ENCODE measurements around the gene CPLANE1.

DNA sequence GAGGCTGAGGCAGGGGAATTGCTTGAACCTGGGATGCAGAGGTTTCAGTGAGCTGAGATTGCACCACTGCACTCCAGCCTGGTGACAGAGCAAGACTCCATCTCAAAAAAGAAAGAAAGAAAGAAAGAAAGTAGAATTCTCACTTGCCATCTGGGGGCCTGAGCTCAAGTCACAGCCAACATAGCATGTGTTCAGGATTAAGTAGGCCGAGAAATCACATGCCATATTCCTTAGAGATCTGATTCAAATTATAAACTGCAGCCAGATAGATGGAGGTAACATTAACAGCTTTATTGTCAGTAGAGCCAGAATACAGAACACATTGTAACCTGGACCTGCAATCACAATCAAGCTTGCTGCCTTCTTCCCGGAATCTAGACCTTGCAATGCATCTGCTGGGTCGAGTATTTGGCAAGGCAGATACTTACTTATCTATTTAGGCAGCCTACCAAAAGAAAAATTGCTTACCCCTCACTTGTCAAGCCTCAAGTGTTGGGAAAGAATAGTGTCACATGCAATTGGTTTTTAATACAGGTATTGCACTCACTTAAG lies 173.7 kb downstream of the CPLANE1 start:
- TF ChIP-seq, protein P1, sequence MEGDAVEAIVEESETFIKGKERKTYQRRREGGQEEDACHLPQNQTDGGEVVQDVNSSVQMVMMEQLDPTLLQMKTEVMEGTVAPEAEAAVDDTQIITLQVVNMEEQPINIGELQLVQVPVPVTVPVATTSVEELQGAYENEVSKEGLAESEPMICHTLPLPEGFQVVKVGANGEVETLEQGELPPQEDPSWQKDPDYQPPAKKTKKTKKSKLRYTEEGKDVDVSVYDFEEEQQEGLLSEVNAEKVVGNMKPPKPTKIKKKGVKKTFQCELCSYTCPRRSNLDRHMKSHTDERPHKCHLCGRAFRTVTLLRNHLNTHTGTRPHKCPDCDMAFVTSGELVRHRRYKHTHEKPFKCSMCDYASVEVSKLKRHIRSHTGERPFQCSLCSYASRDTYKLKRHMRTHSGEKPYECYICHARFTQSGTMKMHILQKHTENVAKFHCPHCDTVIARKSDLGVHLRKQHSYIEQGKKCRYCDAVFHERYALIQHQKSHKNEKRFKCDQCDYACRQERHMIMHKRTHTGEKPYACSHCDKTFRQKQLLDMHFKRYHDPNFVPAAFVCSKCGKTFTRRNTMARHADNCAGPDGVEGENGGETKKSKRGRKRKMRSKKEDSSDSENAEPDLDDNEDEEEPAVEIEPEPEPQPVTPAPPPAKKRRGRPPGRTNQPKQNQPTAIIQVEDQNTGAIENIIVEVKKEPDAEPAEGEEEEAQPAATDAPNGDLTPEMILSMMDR (IDR thresholded peaks at IDR 0.05): no peak
- TF ChIP-seq POLR2A (IDR thresholded peaks at IDR 0.05): no peak

Measured in thyroid gland (tissue), 4 donors.